GM04503 (cell line): ENCODE measurements around the gene EWSR1.

Source experiments
- DNase-seq: peaks from one replicate; pipeline ENCODE4 v3.0.0-alpha.2; 2012; ENCODE audit warnings: low read depth

EWSR1 gene

GRCh38 chr22:29306835-29307595, 38.9 kb downstream of the EWSR1 start:
- DNase-seq: no peak

- DNase-seq: no peak
Measured at GRCh38 chr22:29307596-29308147, 39.6 kb downstream of the EWSR1 start.

GRCh38 chr22:29308148-29308790, 40.2 kb downstream of the EWSR1 start:
- no peak for DNase-seq

GRCh38 chr22:29308791-29309262, 40.8 kb downstream of the EWSR1 start:
- DNase-seq: no peak

- DNase-seq: no peak
Measured at GRCh38 chr22:29309332-29310064, 41.4 kb downstream of the EWSR1 start.

GRCh38 chr22:29310065-29310862, 42.2 kb downstream of the EWSR1 start:
- DNase-seq: no peak

- peak; percentile 82 for DNase-seq
Measured at GRCh38 chr22:29310863-29311339, 42.8 kb downstream of the EWSR1 start.

GRCh38 chr22:29311464-29312217, 43.6 kb downstream of the EWSR1 start:
- no peak for DNase-seq

GRCh38 chr22:29312218-29313125, 44.4 kb downstream of the EWSR1 start:
- DNase-seq: no peak

GRCh38 chr22:29313126-29313575, 45.1 kb downstream of the EWSR1 start:
- DNase-seq: no peak

- DNase-seq: no peak
Measured at GRCh38 chr22:29313576-29314466, 45.8 kb downstream of the EWSR1 start.

GRCh38 chr22:29314537-29315285, 46.6 kb downstream of the EWSR1 start:
- DNase-seq: no peak

- no peak for DNase-seq
Measured at GRCh38 chr22:29315286-29316140, 47.4 kb downstream of the EWSR1 start, which contains the start of gene RASL10A. Gene RASL10A, minus strand, starts transcription at chr22:29315697. Its CDS starts 451 bp downstream, at chr22:29315246.

- no peak for DNase-seq
Measured at GRCh38 chr22:29316141-29316828, 48.2 kb downstream of the EWSR1 start.

GRCh38 chr22:29317827-29318454, 49.9 kb downstream of the EWSR1 start:
- no peak for DNase-seq

- DNase-seq: no peak
Measured at GRCh38 chr22:29319072-29319471, 51.0 kb downstream of the EWSR1 start.
